GM23338 (cell line): ENCODE data around the gene ROBO1. TPM values are rescaled to one million over a fixed set of nuclear protein-coding genes. Genes with fewer than 3 reads are reported as not detected.
"Not testable (repeated sequence)": the region's sequence is repeated elsewhere in the genome, so short reads cannot be mapped to it uniquely, and the experiment has no call there.

Experiments
- ATAC-seq: fragments of 200-7000 bp; cut with Tn5 transposase; 3 replicates; pipeline ENCODE4 v1.9.1; 2020
- DNase-seq: peaks from one replicate; pipeline ENCODE4 v3.0.0-alpha.2; 2015; ENCODE audit warnings: low spot score
- H2AFZ ChIP-seq: fragments of 200-600 bp; sonication (generic); 2 replicates; pipeline ENCODE4 v1.8.0; 2016; ENCODE audit warnings: antibody characterized with exemption, mild to moderate bottlenecking, moderate library complexity
- H3F3A ChIP-seq: fragments of 200-600 bp; sonication (generic); replicated peaks from 2 replicates; pipeline ENCODE4 v1.8.0; 2017; ENCODE audit warnings: antibody characterized with exemption, mixed run types, low read depth
- H3K27ac ChIP-seq: fragments of 200-600 bp; sonication (generic); 2 replicates; pipeline ENCODE4 v1.6.1; 2016; ENCODE audit warnings: low read depth
- H3K27me3 ChIP-seq: fragments of 200-600 bp; sonication (generic); 2 replicates; pipeline ENCODE4 v1.8.0; 2016; ENCODE audit warnings: mild to moderate bottlenecking, mixed run types, moderate library complexity; ENCODE audit not compliant: insufficient read depth
- H3K36me3 ChIP-seq: fragments of 200-600 bp; sonication (generic); 2 replicates; pipeline ENCODE4 v1.8.0; 2016; ENCODE audit warnings: mild to moderate bottlenecking; ENCODE audit not compliant: insufficient read depth
- H3K4me1 ChIP-seq: fragments of 200-600 bp; sonication (generic); 2 replicates; pipeline ENCODE4 v1.8.0; 2016; ENCODE audit warnings: mild to moderate bottlenecking, moderate library complexity; ENCODE audit not compliant: insufficient read depth
- H3K4me2 ChIP-seq: fragments of 200-600 bp; sonication (generic); 2 replicates; pipeline ENCODE4 v1.7.1; 2017; ENCODE audit warnings: mixed run types
- H3K4me3 ChIP-seq: fragments of 200-600 bp; sonication (generic); 2 replicates; pipeline ENCODE4 v1.6.1; 2016; ENCODE audit warnings: mixed run types
- H3K79me2 ChIP-seq: fragments of 200-600 bp; sonication (generic); replicated peaks from 2 replicates; pipeline ENCODE4 v1.8.0; 2017; ENCODE audit warnings: mild to moderate bottlenecking; ENCODE audit not compliant: insufficient read depth
- H3K9me2 ChIP-seq: fragments of 200-600 bp; sonication (generic); 2 replicates; pipeline ENCODE4 v1.8.0; 2017; ENCODE audit not compliant: insufficient read depth
- H4K20me1 ChIP-seq: fragments of 200-600 bp; sonication (generic); replicated peaks from 2 replicates; pipeline ENCODE4 v1.8.0; 2017; ENCODE audit warnings: mild to moderate bottlenecking; ENCODE audit not compliant: insufficient read depth
- H3K27ac Mint-ChIP-seq: 2 replicates; pipeline ENCODE4 v1.8.0; 2020; ENCODE audit warnings: inconsistent platforms, mild to moderate bottlenecking, moderate library complexity, mixed read lengths
- H3K27me3 Mint-ChIP-seq: 3 replicates; pipeline ENCODE4 v1.8.0; 2022; ENCODE audit warnings: low read depth, mild to moderate bottlenecking, moderate library complexity, mixed read lengths, inconsistent platforms; ENCODE audit not compliant: insufficient read depth, poor library complexity
- H3K36me3 Mint-ChIP-seq: 3 replicates; pipeline ENCODE4 v1.8.0; 2021; ENCODE audit warnings: low read depth, mild to moderate bottlenecking, inconsistent platforms, moderate library complexity, mixed read lengths
- H3K4me1 Mint-ChIP-seq: 3 replicates; pipeline ENCODE4 v1.8.0; 2020; ENCODE audit warnings: mild to moderate bottlenecking, inconsistent platforms, mixed read lengths
- H3K4me3 Mint-ChIP-seq: 3 replicates; pipeline ENCODE4 v1.8.0; 2021; ENCODE audit warnings: moderate library complexity, mild to moderate bottlenecking, inconsistent platforms, mixed read lengths
- H3K9me3 Mint-ChIP-seq: 3 replicates; pipeline ENCODE4 v1.8.0; 2020; ENCODE audit warnings: moderate library complexity, mild to moderate bottlenecking, inconsistent platforms, mixed read lengths
- polyA plus RNA-seq: library from polyadenylated mRNA; unstranded; fragments of >200 nt; fragmentation: Nextera tagmentation; extraction: Ambion mirVana; gene quantifications from 2 replicates; pipeline ENCODE4 v1.2.1, GENCODE V29; 2016
- total RNA-seq: library from RNA; depleted of rRNA; stranded (reverse); fragments of >200 nt; shearing (Covaris generic); gene quantifications from 2 replicates; pipeline ENCODE4 v1.2.3, GENCODE V29; 2014
- TF ChIP-seq, protein P1 (sequence below): fragments of 250-450 bp; sonication (Bioruptor Pico); IDR thresholded peaks from 2 replicates; pipeline ENCODE4 v1.5.0; 2020; ENCODE audit warnings: mild to moderate bottlenecking, moderate library complexity
- TF ChIP-seq, protein P2 (sequence below), 2 experiments: fragments of 200-600 bp in 1 of 2; sonication (generic) in 1 of 2; conservative IDR thresholded peaks; 2 replicates each; pipeline versions ENCODE4 v1.5.1 to v1.6.1; 2016 to 2017; ENCODE audit warnings: antibody characterized with exemption in 2 of 2, low read depth in 2 of 2, mild to moderate bottlenecking in 2 of 2, moderate library complexity in 1 of 2

The ROBO1 gene
- total and polyA plus RNA-seq, 2 experiments from 2014 or later, result 19.2 to 78.3 TPM

DNA sequence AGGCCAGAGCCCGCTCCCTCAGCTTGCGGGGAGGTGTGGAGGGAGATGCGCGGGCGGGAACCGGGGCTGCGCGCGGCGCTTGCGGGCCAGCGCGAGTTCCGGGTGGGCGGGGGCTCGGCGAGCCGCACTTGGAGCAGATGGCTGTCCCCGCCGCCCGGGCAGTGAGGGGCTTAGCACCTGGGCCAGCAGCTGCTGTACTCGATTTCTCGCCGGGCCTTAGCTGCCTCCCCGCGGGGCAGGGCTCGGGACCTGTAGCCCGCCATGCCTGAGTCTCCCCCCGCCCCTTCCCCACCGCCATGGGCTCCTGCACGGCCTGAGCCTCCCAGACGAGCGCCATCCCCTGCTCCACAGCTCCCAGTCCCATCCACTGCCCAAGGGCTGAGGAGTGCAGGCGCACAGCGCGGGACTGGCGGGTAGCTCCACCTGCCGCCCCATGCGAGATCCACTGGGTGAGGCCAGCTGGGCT lies 265.5 kb downstream of the ROBO1 start:
- H3F3A ChIP-seq, H3K36me3 Mint-ChIP-seq, H3K79me2 ChIP-seq, H3K27me3 ChIP-seq, H3K4me1 ChIP-seq, ATAC-seq, DNase-seq, H3K4me1 Mint-ChIP-seq, H4K20me1 ChIP-seq, H3K4me3 ChIP-seq, H3K27ac ChIP-seq, H3K9me3 Mint-ChIP-seq, H3K36me3 ChIP-seq, H3K9me2 ChIP-seq, H2AFZ ChIP-seq, H3K27me3 Mint-ChIP-seq, H3K4me2 ChIP-seq, H3K4me3 Mint-ChIP-seq, H3K27ac Mint-ChIP-seq: not testable (repeated sequence)

DNA sequence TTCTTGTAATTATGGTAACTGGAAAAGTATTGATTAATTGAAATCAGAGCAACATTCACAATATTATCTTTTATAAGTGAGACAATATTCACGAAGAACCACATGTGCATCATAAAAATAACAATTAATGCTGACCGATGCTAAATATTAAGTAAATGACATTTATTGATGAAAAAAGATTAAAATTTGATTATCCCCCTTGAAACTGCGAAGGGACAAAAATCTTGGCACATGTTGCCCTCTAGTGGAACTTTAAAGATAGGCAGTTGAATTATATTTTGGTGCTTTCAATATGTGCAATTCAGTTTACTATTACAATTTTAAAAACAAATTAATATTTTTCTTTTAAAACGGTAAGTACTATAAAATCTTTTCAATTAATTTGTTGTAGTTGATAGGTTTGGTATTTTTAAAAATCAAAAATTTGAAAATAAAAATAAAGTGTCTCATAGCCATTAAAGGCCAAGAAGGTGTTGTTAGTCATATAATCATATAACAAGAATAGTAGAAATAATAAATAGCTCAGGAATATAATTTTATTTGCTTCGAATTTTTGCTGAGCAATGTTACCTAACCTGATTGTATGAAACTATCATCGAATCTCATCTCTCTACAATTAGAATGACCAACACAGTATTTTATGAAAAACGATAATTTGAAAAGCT lies 270.2 kb downstream of the ROBO1 start:
- H3K4me3 Mint-ChIP-seq, result no peak overlapping the region
- H4K20me1 ChIP-seq, result no peaks in the 10 kb centered on the region
- TF ChIP-seq, protein P1, sequence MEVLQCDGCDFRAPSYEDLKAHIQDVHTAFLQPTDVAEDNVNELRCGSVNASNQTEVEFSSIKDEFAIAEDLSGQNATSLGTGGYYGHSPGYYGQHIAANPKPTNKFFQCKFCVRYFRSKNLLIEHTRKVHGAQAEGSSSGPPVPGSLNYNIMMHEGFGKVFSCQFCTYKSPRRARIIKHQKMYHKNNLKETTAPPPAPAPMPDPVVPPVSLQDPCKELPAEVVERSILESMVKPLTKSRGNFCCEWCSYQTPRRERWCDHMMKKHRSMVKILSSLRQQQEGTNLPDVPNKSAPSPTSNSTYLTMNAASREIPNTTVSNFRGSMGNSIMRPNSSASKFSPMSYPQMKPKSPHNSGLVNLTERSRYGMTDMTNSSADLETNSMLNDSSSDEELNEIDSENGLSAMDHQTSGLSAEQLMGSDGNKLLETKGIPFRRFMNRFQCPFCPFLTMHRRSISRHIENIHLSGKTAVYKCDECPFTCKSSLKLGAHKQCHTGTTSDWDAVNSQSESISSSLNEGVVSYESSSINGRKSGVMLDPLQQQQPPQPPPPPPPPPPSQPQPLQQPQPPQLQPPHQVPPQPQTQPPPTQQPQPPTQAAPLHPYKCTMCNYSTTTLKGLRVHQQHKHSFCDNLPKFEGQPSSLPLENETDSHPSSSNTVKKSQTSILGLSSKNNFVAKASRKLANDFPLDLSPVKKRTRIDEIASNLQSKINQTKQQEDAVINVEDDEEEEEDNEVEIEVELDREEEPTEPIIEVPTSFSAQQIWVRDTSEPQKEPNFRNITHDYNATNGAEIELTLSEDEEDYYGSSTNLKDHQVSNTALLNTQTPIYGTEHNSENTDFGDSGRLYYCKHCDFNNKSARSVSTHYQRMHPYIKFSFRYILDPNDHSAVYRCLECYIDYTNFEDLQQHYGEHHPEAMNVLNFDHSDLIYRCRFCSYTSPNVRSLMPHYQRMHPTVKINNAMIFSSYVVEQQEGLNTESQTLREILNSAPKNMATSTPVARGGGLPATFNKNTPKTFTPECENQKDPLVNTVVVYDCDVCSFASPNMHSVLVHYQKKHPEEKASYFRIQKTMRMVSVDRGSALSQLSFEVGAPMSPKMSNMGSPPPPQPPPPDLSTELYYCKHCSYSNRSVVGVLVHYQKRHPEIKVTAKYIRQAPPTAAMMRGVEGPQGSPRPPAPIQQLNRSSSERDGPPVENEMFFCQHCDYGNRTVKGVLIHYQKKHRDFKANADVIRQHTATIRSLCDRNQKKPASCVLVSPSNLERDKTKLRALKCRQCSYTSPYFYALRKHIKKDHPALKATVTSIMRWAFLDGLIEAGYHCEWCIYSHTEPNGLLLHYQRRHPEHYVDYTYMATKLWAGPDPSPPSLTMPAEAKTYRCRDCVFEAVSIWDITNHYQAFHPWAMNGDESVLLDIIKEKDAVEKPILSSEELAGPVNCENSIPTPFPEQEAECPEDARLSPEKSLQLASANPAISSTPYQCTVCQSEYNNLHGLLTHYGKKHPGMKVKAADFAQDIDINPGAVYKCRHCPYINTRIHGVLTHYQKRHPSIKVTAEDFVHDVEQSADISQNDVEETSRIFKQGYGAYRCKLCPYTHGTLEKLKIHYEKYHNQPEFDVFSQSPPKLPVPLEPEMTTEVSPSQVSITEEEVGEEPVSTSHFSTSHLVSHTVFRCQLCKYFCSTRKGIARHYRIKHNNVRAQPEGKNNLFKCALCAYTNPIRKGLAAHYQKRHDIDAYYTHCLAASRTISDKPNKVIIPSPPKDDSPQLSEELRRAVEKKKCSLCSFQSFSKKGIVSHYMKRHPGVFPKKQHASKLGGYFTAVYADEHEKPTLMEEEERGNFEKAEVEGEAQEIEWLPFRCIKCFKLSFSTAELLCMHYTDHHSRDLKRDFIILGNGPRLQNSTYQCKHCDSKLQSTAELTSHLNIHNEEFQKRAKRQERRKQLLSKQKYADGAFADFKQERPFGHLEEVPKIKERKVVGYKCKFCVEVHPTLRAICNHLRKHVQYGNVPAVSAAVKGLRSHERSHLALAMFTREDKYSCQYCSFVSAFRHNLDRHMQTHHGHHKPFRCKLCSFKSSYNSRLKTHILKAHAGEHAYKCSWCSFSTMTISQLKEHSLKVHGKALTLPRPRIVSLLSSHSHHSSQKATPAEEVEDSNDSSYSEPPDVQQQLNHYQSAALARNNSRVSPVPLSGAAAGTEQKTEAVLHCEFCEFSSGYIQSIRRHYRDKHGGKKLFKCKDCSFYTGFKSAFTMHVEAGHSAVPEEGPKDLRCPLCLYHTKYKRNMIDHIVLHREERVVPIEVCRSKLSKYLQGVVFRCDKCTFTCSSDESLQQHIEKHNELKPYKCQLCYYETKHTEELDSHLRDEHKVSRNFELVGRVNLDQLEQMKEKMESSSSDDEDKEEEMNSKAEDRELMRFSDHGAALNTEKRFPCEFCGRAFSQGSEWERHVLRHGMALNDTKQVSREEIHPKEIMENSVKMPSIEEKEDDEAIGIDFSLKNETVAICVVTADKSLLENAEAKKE (CRISPR knock-in tag), result no peak
- TF ChIP-seq, protein P2, sequence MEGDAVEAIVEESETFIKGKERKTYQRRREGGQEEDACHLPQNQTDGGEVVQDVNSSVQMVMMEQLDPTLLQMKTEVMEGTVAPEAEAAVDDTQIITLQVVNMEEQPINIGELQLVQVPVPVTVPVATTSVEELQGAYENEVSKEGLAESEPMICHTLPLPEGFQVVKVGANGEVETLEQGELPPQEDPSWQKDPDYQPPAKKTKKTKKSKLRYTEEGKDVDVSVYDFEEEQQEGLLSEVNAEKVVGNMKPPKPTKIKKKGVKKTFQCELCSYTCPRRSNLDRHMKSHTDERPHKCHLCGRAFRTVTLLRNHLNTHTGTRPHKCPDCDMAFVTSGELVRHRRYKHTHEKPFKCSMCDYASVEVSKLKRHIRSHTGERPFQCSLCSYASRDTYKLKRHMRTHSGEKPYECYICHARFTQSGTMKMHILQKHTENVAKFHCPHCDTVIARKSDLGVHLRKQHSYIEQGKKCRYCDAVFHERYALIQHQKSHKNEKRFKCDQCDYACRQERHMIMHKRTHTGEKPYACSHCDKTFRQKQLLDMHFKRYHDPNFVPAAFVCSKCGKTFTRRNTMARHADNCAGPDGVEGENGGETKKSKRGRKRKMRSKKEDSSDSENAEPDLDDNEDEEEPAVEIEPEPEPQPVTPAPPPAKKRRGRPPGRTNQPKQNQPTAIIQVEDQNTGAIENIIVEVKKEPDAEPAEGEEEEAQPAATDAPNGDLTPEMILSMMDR (conservative IDR thresholded peaks at IDR 0.05; ENCODE audit: low read depth in 2 of 2), result peak; percentile 67 to 91
- H3K27me3 ChIP-seq, result no peaks in the 10 kb centered on the region
- H3K27ac ChIP-seq, result no peak overlapping the region
- no peaks in the 10 kb centered on the region for H3K9me2 ChIP-seq
- 0 out of 3 replicates have a peak, but pooled peaks cover 3% of the 10 kb centered on the region for H3K9me3 Mint-ChIP-seq
- H3K4me1 Mint-ChIP-seq, result no peaks in the 10 kb centered on the region
- no peaks in the 10 kb centered on the region for H3K79me2 ChIP-seq
- H2AFZ ChIP-seq, result no peak overlapping the region
- no peak overlapping the region for H3K4me2 ChIP-seq
- no peaks in the 10 kb centered on the region for H3K4me1 ChIP-seq
- H3F3A ChIP-seq, result no peaks in the 10 kb centered on the region
- H3K4me3 ChIP-seq, result no peak overlapping the region
- no peak for ATAC-seq
- peak; percentile 38 for DNase-seq
- no peaks in the 10 kb centered on the region for H3K36me3 ChIP-seq
- H3K27ac Mint-ChIP-seq, result no peak overlapping the region
- no peaks in the 10 kb centered on the region for H3K27me3 Mint-ChIP-seq
- no peaks in the 10 kb centered on the region for H3K36me3 Mint-ChIP-seq
